DND-41 (cell line): Measurements from ENCODE around the gene CRACR2B.

Experiments used
- ATAC-seq: fragments of 200-7000 bp; cut with Tn5 transposase; 3 replicates; pipeline ENCODE4 v1.9.1; 2021; ENCODE audit warnings: low read depth; ENCODE audit not compliant: insufficient read depth
- DNase-seq: peaks from one replicate; pipeline ENCODE4 v3.0.0-alpha.2; 2020
- H2AFZ ChIP-seq: 2 replicates; pipeline ENCODE4 v1.6.0; 2012; ENCODE audit warnings: low read depth, low read length
- H3K27ac ChIP-seq: 2 replicates; pipeline ENCODE4 v1.5.1; 2012; ENCODE audit warnings: low read length, inconsistent platforms
- H3K27me3 ChIP-seq: fragments of 200-600 bp; sonication (generic); 2 replicates; pipeline ENCODE4 v1.6.0; 2012; ENCODE audit warnings: low read length, mild to moderate bottlenecking, inconsistent platforms; ENCODE audit not compliant: insufficient read depth, poor library complexity
- H3K36me3 ChIP-seq: 2 replicates; pipeline ENCODE4 v1.5.1; 2012; ENCODE audit warnings: low read length, inconsistent platforms; ENCODE audit not compliant: insufficient read depth
- H3K4me1 ChIP-seq: 2 replicates; pipeline ENCODE4 v1.5.1; 2012; ENCODE audit warnings: mild to moderate bottlenecking, low read length; ENCODE audit not compliant: insufficient read depth
- H3K4me2 ChIP-seq: 2 replicates; pipeline ENCODE4 v1.6.0; 2012; ENCODE audit warnings: mild to moderate bottlenecking, moderate library complexity, low read length, inconsistent platforms; ENCODE audit not compliant: insufficient read depth
- H3K4me3 ChIP-seq, 2 experiments: fragments of 200-600 bp in 1 of 2; shearing (Covaris generic) in 1 of 2; 2 replicates each; pipeline ENCODE4 v1.5.1; 2012 to 2016; ENCODE audit warnings: inconsistent platforms in 2 of 2, low read length in 2 of 2, mild to moderate bottlenecking in 2 of 2, low read depth in 1 of 2, moderate library complexity in 1 of 2
- H3K79me2 ChIP-seq: 2 replicates; pipeline ENCODE4 v1.6.0; 2012; ENCODE audit warnings: low read length, inconsistent platforms; ENCODE audit not compliant: insufficient read depth
- H3K9ac ChIP-seq: 2 replicates; pipeline ENCODE4 v1.6.0; 2012; ENCODE audit warnings: low read depth, mild to moderate bottlenecking, inconsistent platforms, low read length, moderate library complexity
- H3K9me3 ChIP-seq: 2 replicates; pipeline ENCODE4 v1.5.1; 2012; ENCODE audit warnings: low read length, moderate library complexity, mild to moderate bottlenecking, inconsistent platforms; ENCODE audit not compliant: insufficient read depth, severe bottlenecking
- H4K20me1 ChIP-seq: 2 replicates; pipeline ENCODE4 v1.6.0; 2012; ENCODE audit warnings: low read length; ENCODE audit not compliant: insufficient read depth
- CTCF ChIP-seq: IDR thresholded peaks from 2 replicates; pipeline ENCODE4 v1.5.1; 2012; ENCODE audit warnings: borderline replicate concordance, low read length, moderate library complexity, mild to moderate bottlenecking; ENCODE audit not compliant: poor library complexity, severe bottlenecking; ENCODE audit errors: extremely low read depth
- EZH2 ChIP-seq: IDR thresholded peaks from 3 replicates; pipeline ENCODE4 v1.6.1; 2012; ENCODE audit warnings: borderline replicate concordance, low read depth, mild to moderate bottlenecking, moderate library complexity, low read length, inconsistent platforms; ENCODE audit not compliant: severe bottlenecking

Gene CRACR2B

GRCh38 chr11:854601-855329 is 27.0 kb downstream of the CRACR2B start:
- peaks cover 9% of the 10 kb centered on the region; the same call in 1 of the 2 replicates for H4K20me1 ChIP-seq
- no peak overlapping the region for H2AFZ ChIP-seq
- H3K27me3 ChIP-seq: no peaks in the 10 kb centered on the region
- no peak overlapping the region for H3K4me2 ChIP-seq
- H3K4me1 ChIP-seq: no peaks in the 10 kb centered on the region
- H3K9me3 ChIP-seq: no peaks in the 10 kb centered on the region
- no peak for TF ChIP-seq CTCF
- no peak for TF ChIP-seq EZH2
- H3K36me3 ChIP-seq: no peaks in the 10 kb centered on the region
- DNase-seq (no peak), ATAC-seq (no peak)
- H3K79me2 ChIP-seq: no peaks in the 10 kb centered on the region
- H3K27ac ChIP-seq: no peak overlapping the region
- no peak overlapping the region for H3K9ac ChIP-seq
- H3K4me3 ChIP-seq: no peak overlapping the region

GRCh38 chr11:855330-855674 is 27.6 kb downstream of the CRACR2B start:
- Histone ChIP-seq H3K4me2 (no peak overlapping the region), H2AFZ (no peak overlapping the region), H3K27ac (no peak overlapping the region), H3K79me2 (no peaks in the 10 kb centered on the region), H3K4me3 (no peak overlapping the region), H3K9ac (no peak overlapping the region), H4K20me1 (peaks cover 9% of the 10 kb centered on the region; the same call in 1 of the 2 replicates), H3K36me3 (no peaks in the 10 kb centered on the region), H3K4me1 (no peaks in the 10 kb centered on the region), H3K9me3 (no peaks in the 10 kb centered on the region), H3K27me3 (no peaks in the 10 kb centered on the region)
- ATAC-seq (no peak), DNase-seq (no peak)
- no peak for TF ChIP-seq EZH2
- TF ChIP-seq CTCF: no peak

GRCh38 chr11:855796-856195 is 28.1 kb downstream of the CRACR2B start:
- DNase-seq (no peak), ATAC-seq (no peak)
- no peak overlapping the region for H3K27ac ChIP-seq
- no peaks in the 10 kb centered on the region for H3K79me2 ChIP-seq
- H2AFZ ChIP-seq: no peak overlapping the region
- TF ChIP-seq EZH2 (no peak), CTCF (no peak)
- H3K9me3 ChIP-seq: no peaks in the 10 kb centered on the region
- peaks cover 9% of the 10 kb centered on the region; the same call in 1 of the 2 replicates for H4K20me1 ChIP-seq
- no peaks in the 10 kb centered on the region for H3K4me1 ChIP-seq
- no peak overlapping the region for H3K4me3 ChIP-seq
- no peak overlapping the region for H3K9ac ChIP-seq
- H3K27me3 ChIP-seq: no peaks in the 10 kb centered on the region
- no peak overlapping the region for H3K4me2 ChIP-seq
- H3K36me3 ChIP-seq: no peaks in the 10 kb centered on the region
